ENCODE measurements around the gene GAGE13. TPM values are rescaled to one million over a fixed set of nuclear protein-coding genes. Genes with fewer than 3 reads are reported as not detected.
"Not testable (repeated sequence)": the region's sequence is repeated elsewhere in the genome, so short reads cannot be mapped to it uniquely, and the experiment has no call there.

GAGE13 gene
- total and polyA plus RNA-seq, 2 of the 13 experiments (the other 11 are each of a cell fraction or from before 2014, with no cell fraction given): not detected

DNA sequence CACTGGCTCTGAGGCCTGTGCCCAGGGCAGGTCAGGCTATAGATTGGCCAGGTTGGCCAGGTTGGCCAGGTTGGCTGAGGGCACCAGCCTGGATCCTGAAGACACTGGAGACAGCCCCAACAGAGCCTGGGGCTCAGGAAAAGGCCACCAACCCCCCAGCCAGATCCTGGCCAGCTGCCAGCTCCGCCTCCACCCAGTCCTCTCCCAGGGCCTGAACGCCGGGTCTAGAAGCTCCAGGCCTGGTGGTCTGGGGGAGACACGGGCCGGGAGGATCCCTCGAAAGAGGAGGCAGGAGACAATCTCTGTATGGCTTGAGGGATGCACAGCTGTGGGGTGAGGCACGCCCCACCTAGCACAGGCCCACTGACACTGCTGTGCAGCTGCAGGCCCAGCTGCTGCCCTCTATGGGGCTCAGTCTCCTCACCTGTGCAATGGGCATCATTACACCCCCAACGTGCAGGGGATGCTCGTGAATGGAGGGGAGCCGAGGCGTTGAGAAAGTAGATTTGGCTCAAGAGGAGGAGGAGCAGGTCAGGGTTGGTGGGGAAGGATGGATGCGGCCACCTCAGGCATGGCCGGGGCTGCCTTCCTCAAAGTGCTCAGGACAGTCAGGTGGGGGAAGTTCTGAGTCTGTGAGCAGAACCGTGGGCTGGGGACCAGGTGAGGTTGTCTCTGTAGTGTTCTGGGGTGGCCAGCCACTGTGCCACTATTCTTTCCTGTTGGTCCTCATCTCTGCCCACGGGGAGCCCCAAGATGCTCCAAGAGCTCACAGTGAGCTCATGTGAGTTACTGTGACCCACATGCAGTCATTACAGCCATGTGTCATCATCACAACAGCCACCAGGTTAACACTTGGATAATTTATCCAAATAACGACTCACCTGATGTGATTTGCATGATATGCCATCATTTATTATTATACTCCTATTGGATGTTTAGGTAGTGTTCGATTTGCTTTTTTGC is 38.7 kb upstream of the GAGE13 start:
- DNase-seq (ENCODE audit: low spot score) (no peak), ATAC-seq (peak; percentile 31; the same call in 1 of the 3 replicates), FAIRE-seq (no peak)
- ChIA-PET POLR2A (no interaction called here), CTCF (ENCODE audit: low intra/inter-chr PET ratio, low total read pairs) (interaction anchor here (1.3 kb wide), 1 partner anchor 461 kb away, joined by 3 read pairs; no protein-coding TSS in a partner anchor)
- H2AFZ ChIP-seq (ENCODE audit: low read length): no peak overlapping the region
- H3K4me1 ChIP-seq (ENCODE audit: insufficient read depth, low read length): no peaks in the 10 kb centered on the region
- TF ChIP-seq DR1 (CRISPR knock-in tag; IDR thresholded peaks at IDR 0.05) (no peak), ZNF629 (CRISPR knock-in tag; conservative IDR thresholded peaks at IDR 0.05) (peak; percentile 77), CSRNP2 (CRISPR knock-in tag; conservative IDR thresholded peaks at IDR 0.05; ENCODE audit: low read depth) (no peak)
- TF ChIP-seq, protein P1, sequence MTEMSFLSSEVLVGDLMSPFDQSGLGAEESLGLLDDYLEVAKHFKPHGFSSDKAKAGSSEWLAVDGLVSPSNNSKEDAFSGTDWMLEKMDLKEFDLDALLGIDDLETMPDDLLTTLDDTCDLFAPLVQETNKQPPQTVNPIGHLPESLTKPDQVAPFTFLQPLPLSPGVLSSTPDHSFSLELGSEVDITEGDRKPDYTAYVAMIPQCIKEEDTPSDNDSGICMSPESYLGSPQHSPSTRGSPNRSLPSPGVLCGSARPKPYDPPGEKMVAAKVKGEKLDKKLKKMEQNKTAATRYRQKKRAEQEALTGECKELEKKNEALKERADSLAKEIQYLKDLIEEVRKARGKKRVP (CRISPR knock-in tag; IDR thresholded peaks at IDR 0.05): no peak
- intact Hi-C loops (cut with micrococcal nuclease; ENCODE audit: unreplicated experiment): loop anchor here (1.0 kb wide), 1 partner anchor 462 kb away; no protein-coding TSS in a partner anchor
- BruUV-seq (replicated peaks): no TSS peak
- H3K27ac ChIP-seq (ENCODE audit: extremely low read length, insufficient read depth, low read length): no peak overlapping the region
- H3K79me2 ChIP-seq (ENCODE audit: insufficient read depth, low read length): no peaks in the 10 kb centered on the region
- WGBS (ENCODE audit: low lambda C conversion rate): 4% methylated on average over 2 of the region's 17 CpGs
- H3K36me3 ChIP-seq (replicated peaks in 1 of 2; ENCODE audit: control insufficient read depth in 1 of 2, insufficient read depth in 2 of 2, low read length in 2 of 2): no peaks in the 10 kb centered on the region
- H3K9ac ChIP-seq (ENCODE audit: insufficient read depth, low read depth, low read length): no peak overlapping the region
- no peaks in the 10 kb centered on the region for H3K27me3 ChIP-seq (ENCODE audit: control insufficient read depth in 1 of 2, insufficient read depth in 2 of 2, low read length in 2 of 2)
- H3K9me3 ChIP-seq (ENCODE audit: low read length): no peaks in the 10 kb centered on the region
- H3K4me3 ChIP-seq (replicated peaks in 1 of 3; ENCODE audit: insufficient read depth in 1 of 3, low read depth in 2 of 3, low read length in 3 of 3): no peak overlapping the region
- no peaks in the 10 kb centered on the region for H4K20me1 ChIP-seq (ENCODE audit: insufficient read depth, low read length)
- in situ Hi-C loops (cut with HindIII; ENCODE audit: extremely low pct_ligation_motif_present, low pct_unique_long_range_greater_than_20kb): loop anchor here (10.0 kb wide), 1 partner anchor 462 kb away; no protein-coding TSS in a partner anchor
- H3K4me2 ChIP-seq (ENCODE audit: low read depth, low read length): no peak overlapping the region

GRCh38 chrX:49299293-49299692 is 32.1 kb upstream of the GAGE13 start:
- DNase-seq (ENCODE audit: low spot score); ATAC-seq; H4K20me1 ChIP-seq (ENCODE audit: insufficient read depth, low read length); H3K27me3 ChIP-seq (ENCODE audit: control insufficient read depth in 1 of 2, insufficient read depth in 2 of 2, low read length in 2 of 2); H3K9ac ChIP-seq (ENCODE audit: insufficient read depth, low read depth, low read length); CTCF ChIA-PET (ENCODE audit: low intra/inter-chr PET ratio, low total read pairs); H2AFZ ChIP-seq (ENCODE audit: low read length); FAIRE-seq; POLR2A ChIA-PET; H3K9me3 ChIP-seq (ENCODE audit: low read length); H3K79me2 ChIP-seq (ENCODE audit: insufficient read depth, low read length); H3K27ac ChIP-seq (ENCODE audit: extremely low read length, insufficient read depth, low read length); H3K36me3 ChIP-seq (replicated peaks in 1 of 2; ENCODE audit: control insufficient read depth in 1 of 2, insufficient read depth in 2 of 2, low read length in 2 of 2); intact Hi-C loops (cut with micrococcal nuclease; ENCODE audit: unreplicated experiment); H3K4me2 ChIP-seq (ENCODE audit: low read depth, low read length); BruUV-seq (replicated peaks); H3K4me3 ChIP-seq (replicated peaks in 1 of 3; ENCODE audit: insufficient read depth in 1 of 3, low read depth in 2 of 3, low read length in 3 of 3); H3K4me1 ChIP-seq (ENCODE audit: insufficient read depth, low read length): not testable (repeated sequence)
- no CpG with 5 or more reads among the region's 5 CpGs for WGBS (ENCODE audit: low lambda C conversion rate)
- in situ Hi-C loops (cut with HindIII; ENCODE audit: extremely low pct_ligation_motif_present, low pct_unique_long_range_greater_than_20kb): loop anchor here (10.0 kb wide), 1 partner anchor 456 kb away; no protein-coding TSS in a partner anchor

Measured in HepG2 (cell line).